Loucy (cell line): ENCODE results near the gene SNX11.

Experiments used
- CTCF ChIP-seq: fragments of 200-600 bp; sonication (generic); conservative IDR thresholded peaks from 2 replicates; pipeline ENCODE4 v1.5.1; 2014; ENCODE audit warnings: mild to moderate bottlenecking, antibody characterized with exemption, low read length
- EZH2phosphoT487 ChIP-seq: fragments of 200-600 bp; IDR thresholded peaks from 2 replicates; pipeline ENCODE4 v1.6.1; 2018; ENCODE audit warnings: antibody characterized with exemption, mild to moderate bottlenecking, moderate library complexity, borderline replicate concordance

DNA sequence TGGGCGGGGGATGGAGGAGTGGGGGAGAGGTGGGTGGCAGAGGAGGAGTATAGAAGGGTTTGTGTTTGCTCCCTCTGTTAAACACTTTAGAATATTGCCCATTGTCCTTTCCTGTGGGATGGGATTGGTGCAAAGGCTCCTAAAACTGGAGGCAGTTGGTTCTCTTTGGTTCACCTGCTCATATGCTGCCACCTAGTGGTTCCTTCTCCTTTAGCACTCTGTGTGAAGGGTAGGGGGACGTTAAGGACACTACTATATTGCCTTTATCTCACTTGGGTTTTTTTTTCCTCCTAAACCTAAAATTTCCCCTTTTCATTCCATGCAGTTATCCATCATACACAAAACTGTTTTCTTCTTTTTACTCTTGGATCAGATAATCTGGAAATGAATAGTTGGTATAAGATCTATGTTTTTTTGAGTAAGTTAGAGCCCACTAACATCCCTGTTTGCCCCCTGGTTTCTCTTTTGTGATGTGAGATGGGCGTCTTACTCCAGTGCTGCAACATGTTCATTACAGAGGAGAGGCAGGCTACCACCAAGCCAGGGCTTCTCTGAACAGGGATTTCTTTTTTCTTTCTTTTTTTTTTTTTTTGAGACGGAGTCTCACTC is 23.8 kb downstream of the SNX11 start:
- TF ChIP-seq CTCF (peak; percentile 91), EZH2phosphoT487 (no peak)
